Right renal pelvis (tissue), 4 donors: ENCODE data around the gene ALPG. TPM values are rescaled to one million over a fixed set of nuclear protein-coding genes. Genes with fewer than 3 reads are reported as not detected.
"Not testable (repeated sequence)": the region's sequence is repeated elsewhere in the genome, so short reads cannot be mapped to it uniquely, and the experiment has no call there.

Experiments
- DNase-seq, 4 donors: peaks; one replicate each; pipeline ENCODE4 v3.0.0-alpha.2; 2013; ENCODE audit warnings: low read depth in 4 of 4, low spot score in 3 of 4, missing footprints in 1 of 4
- polyA plus RNA-seq, 4 donors: library from polyadenylated mRNA; unstranded; fragments of 120-200 nt; gene quantifications; one replicate each; pipeline ENCODE4 v1.2.1, GENCODE V29; 2013; ENCODE audit not compliant: insufficient read length in 4 of 4

Gene ALPG
- polyA plus RNA-seq, 4 donors, result 0.04 TPM; not detected in 3

- no peak for DNase-seq
Measured at GRCh38 chr2:232376260-232376659, 30.4 kb upstream of the ALPG start.

- no peak for DNase-seq
Measured at GRCh38 chr2:232376713-232377112, 29.9 kb upstream of the ALPG start.

DNA sequence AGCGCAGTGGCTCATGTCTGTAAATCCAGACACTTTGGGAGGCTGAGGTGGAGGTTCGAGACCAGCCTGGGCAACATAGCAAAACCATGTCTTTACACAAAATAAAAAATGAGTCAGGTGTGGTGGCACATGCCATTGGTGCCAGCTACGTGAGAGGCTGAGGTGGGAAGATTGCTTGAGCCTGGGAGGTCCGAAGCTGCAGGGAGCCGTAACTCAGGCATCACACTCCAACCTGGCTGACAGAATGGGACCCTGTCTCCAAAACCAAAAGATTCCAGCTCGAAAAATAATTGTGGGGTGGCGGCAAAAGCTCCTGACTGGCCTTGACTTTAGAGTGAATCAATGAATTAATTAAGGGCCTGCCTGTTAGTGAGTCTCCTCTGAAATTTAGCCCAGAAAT lies 29.3 kb upstream of the ALPG start:
- DNase-seq, result no peak

DNA sequence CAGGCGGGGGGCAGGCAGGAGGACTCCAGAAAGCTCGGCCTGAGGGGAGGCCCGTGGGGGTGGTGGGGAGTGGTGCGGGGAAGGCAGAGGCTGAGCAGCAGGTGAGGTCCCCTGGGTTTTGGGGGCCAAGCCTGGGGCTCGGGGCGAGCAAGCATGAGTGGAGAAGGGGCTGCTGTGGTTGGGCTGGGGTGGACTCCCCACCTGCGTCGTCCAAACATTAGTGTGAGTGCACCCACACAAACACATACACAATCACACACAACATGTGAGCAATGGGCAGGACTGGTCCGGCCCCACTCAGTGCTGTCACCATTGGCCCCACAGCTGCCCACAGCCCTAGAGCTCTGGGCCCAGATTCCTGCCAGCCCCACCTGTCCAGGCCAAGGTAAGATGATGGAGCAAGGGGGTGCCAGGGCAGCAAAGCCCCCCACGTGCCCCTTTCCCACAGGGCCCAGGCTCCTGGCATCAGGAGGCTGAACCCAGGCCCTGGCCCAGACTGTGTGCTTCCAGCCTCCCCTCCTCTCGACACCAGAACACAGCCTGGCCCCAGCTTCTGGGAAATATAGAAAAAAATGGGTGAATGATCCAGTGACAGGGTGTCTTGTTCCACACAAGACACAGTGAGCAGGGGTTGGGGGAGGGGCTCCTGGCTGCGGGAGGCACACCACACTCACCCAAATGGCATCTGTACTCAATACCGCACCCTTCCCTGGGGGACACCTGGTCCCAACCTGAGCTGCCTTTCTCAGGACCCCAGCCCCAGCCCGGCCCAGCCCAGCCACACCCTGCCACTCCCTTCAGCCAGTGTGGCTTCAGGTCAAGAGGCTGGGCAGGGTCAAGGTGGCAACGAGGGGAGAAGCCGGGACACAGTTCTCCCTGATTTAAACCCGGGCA lies 28.6 kb upstream of the ALPG start:
- no peak for DNase-seq

DNA sequence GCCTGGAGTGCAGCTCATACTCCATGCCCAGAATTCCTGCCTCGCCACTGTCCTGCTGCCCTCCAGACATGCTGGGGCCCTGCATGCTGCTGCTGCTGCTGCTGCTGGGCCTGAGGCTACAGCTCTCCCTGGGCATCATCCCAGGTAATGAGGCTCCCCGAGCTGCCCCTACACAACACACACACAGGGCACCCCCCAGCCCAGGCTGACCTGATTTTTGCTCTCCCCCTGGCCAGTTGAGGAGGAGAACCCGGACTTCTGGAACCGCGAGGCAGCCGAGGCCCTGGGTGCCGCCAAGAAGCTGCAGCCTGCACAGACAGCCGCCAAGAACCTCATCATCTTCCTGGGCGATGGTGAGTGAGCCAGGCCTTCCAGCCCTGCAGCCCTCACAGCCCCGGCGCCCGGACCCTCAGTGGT lies 27.9 kb upstream of the ALPG start, which contains the start of gene ALPP:
ALPP (plus strand) TSS at position 17 of the 417 bp plus-strand sequence; CDS start at position 69, 52 bp downstream.
- DNase-seq, result not testable (repeated sequence)

- DNase-seq, result not testable (repeated sequence)
Measured at GRCh38 chr2:232379610-232380590, 26.7 kb upstream of the ALPG start.

GRCh38 chr2:232381204-232382031 lies 25.2 kb upstream of the ALPG start:
- DNase-seq, result not testable (repeated sequence)

- DNase-seq, result no peak
Measured at GRCh38 chr2:232382331-232383225, 24.1 kb upstream of the ALPG start.

DNA sequence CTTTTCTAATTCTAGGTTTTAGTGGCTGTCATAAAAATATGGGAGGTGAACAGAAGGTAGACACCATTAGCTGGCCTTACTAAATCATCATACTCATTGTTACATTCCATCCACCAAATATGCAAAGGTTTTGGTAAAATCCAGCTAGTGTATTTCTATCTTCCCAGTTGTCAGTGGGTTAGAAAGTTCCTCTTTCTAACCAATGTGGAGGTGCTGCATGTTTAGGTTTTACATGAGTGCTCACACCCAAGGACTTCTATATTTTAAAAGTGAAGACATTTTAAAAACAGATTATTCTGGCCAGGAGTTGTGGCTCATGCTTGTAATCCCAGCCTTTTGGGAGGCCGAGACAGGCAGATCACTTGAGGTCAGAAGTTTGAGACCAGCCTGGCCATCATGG lies 22.2 kb upstream of the ALPG start:
- no peak for DNase-seq

- not testable (repeated sequence) for DNase-seq
Measured at GRCh38 chr2:232385058-232385457, 21.6 kb upstream of the ALPG start.

- DNase-seq, result no peak
Measured at GRCh38 chr2:232385660-232386489, 20.8 kb upstream of the ALPG start.

- no peak for DNase-seq
Measured at GRCh38 chr2:232386490-232386739, 20.2 kb upstream of the ALPG start.

DNA sequence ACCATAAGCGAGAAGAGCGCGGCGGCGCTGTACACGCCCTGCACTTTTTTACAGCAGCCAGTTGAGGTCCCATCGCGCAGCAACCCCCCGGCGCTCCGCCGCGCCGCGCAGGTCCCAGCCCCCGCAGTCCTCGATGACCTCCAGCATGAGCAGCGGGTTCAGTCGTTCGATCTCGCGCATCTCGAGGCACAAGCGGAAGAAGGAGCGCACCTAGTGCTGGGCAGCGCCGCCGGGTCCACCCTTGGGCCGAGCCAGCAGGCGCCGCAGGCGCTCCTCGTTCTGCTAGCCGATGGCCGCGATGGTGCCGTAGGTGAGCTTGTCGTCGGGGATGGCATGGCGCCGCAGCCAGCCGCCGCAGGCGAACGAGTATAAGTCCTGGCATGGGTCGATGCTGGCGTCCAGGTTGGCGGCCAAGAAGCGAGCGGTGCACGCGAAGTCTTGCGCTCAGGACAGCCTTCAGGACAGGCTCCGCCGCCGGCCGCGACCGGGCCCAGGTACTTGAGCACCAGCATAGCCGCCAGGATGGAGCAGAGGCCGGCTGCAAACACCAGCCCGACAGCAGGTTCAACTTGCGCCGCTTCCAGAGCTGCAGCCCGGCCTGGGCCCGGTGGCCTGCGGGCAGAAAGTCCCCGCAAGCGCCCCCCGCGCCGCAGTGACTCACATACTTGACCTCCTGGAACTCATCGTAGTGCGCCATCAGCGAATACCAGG lies 19.7 kb upstream of the ALPG start:
- DNase-seq, result peak in 1 of 4 donors; percentile 11

DNA sequence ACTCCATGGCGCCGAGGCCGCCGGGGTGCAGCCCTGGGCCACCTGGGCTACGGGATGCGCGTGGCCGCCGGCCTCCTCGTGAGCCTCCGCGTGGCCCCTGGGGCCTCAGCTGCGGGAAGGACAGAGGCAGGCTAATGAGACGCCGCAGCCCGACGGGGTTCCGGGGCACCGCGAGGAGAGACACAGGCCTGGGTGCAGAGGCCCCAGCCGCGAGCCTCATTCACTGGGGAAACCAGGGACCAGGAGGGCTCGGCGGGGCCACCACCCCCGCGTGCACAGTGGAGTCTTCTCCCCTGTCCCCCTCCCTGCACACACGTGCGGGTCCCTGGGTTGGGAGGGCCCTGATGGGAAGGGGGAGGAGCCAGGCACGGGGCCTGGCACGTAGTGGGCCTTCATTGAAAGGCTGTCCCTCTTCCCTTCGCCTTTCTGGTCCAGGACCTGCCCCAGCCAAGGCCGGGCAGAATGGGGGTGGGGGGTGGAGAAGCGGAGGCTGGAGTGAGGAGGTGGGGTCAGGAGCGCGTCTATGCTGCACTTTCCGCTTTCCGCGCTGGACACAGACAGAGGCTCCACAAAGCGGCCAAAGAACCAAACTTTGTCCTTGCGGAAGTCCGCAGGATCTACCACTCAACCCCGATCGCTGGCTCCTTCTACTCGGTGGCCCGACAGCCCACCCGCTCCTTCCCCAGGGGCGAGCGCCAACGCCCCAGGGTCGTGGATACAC lies 19.0 kb upstream of the ALPG start:
- DNase-seq, result no peak

DNA sequence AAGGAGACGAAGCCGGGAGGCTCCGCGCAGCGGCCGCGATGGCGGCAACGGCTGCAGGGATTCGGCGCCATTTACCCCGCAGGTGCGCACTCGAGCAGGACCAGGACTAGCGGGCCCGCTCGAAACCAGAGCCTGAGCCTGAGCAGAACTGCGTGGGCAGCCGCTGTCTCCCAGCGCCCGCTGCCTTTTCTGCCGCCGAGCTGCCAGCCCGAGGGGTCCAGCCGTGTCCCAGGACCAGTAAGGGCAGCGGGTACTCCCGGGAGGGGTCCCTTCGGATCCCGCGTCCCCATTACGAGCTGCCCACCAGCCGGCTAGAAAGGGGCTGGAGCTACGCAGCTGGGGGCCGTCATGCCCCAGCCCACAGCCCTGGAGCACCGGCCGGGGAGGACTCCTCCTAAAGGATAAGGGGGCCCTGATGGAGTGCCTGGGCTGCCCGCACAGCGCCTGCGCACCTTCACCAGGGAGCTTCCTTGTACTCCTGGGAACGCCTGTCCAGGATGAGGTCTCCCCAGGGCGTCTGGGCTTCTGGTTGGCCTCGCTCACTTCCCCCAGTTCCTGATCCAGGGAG lies 18.2 kb upstream of the ALPG start:
- no peak for DNase-seq

DNA sequence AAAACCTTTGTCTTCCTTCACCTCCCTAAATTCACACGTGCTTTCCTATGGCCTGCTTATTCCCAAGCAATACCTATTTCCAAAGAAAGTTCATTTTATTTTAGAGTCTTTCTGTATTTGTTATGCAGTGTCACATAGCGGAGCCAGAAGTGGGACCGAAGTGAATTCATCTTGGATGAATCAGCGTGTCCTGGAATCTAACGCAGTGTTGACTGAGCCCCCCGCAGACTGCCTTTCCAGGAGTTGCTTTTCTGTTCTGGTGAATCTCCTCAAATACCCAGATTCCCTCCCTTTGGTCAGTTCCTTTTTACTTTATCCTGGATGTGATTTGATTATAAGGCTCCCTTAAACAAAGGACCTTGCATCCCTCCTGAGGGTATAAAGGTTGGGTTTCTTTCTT lies 17.3 kb upstream of the ALPG start:
- no peak for DNase-seq

GRCh38 chr2:232390661-232391060 lies 16.0 kb upstream of the ALPG start:
- DNase-seq, result no peak
